ENCODE measurements around the gene EXOC3. TPM values are rescaled to one million over a fixed set of nuclear protein-coding genes. Genes with fewer than 3 reads are reported as not detected.

EXOC3 gene
- total RNA-seq, 2 experiments from 2014 or later = 31.0 to 58.2 TPM

- Histone ChIP-seq H3K27ac (ENCODE audit: low read depth, low read length, poor library complexity, severe bottlenecking) (no peak overlapping the region), H3K79me2 (ENCODE audit: insufficient read depth, low read depth, low read length) (peaks cover 11% of the 10 kb centered on the region; the same call in 1 of the 2 replicates), H2AFZ (ENCODE audit: low read length) (no peak overlapping the region), H3K4me2 (ENCODE audit: low read length) (no peak overlapping the region), H3K4me1 (ENCODE audit: insufficient read depth, low read length, poor library complexity, severe bottlenecking) (peaks cover 14% of the 10 kb centered on the region), H4K20me1 (ENCODE audit: insufficient read depth, low read length) (peaks cover 4% of the 10 kb centered on the region; the same call in 1 of the 2 replicates), H3K9me3 (ENCODE audit: low read length) (no peaks in the 10 kb centered on the region), H3K9me2 (ENCODE audit: insufficient read depth, low read length) (no peaks in the 10 kb centered on the region), H3K36me3 (ENCODE audit: insufficient read depth, low read length) (peaks cover 7% of the 10 kb centered on the region; the same call in 1 of the 2 replicates), H3K4me3 (ENCODE audit: low read depth, low read length, poor library complexity, severe bottlenecking) (no peak overlapping the region)
- ChIA-PET POLR2A (interaction anchor here (0.6 kb wide), 1 partner anchor 809 kb away, joined by 5 read pairs; no protein-coding TSS in a partner anchor), CTCF (ENCODE audit: unreplicated experiment) (no interaction called here)
- no peak for DNase-seq (ENCODE audit: low spot score)
- intact Hi-C loops (cut with micrococcal nuclease; ENCODE audit: unreplicated experiment) = loop anchor here (10.0 kb wide), 1 partner anchor 139 kb away; the partner anchor contains the start of gene CEP72
- TF ChIP-seq CTCF (conservative IDR thresholded peaks at IDR 0.05; ENCODE audit: low read length) = no peak
- TF ChIP-seq EZH2phosphoT487 (IDR thresholded peaks at IDR 0.05; ENCODE audit: borderline replicate concordance, low read depth, low read length) = no peak
- no TSS peak for BruUV-seq (replicated peaks)
These were observed 33.3 kb downstream of the EXOC3 start for GRCh38 chr5:476102-476813.

GRCh38 chr5:476814-477175, 33.8 kb downstream of the EXOC3 start:
- H3K36me3 ChIP-seq (ENCODE audit: insufficient read depth, low read length) = peaks cover 1% of the 10 kb centered on the region; the same call in 1 of the 2 replicates
- CTCF ChIA-PET (ENCODE audit: unreplicated experiment) = no interaction called here
- BruUV-seq (replicated peaks) = no TSS peak
- H3K4me1 ChIP-seq (ENCODE audit: insufficient read depth, low read length, poor library complexity, severe bottlenecking) = peaks cover 9% of the 10 kb centered on the region
- H3K4me2 ChIP-seq (ENCODE audit: low read length) = no peak overlapping the region
- H3K9me3 ChIP-seq (ENCODE audit: low read length) = no peaks in the 10 kb centered on the region
- H2AFZ ChIP-seq (ENCODE audit: low read length) = no peak overlapping the region
- H3K27ac ChIP-seq (ENCODE audit: low read depth, low read length, poor library complexity, severe bottlenecking) = no peak overlapping the region
- POLR2A ChIA-PET = interaction anchor here (0.6 kb wide), 1 partner anchor 809 kb away, joined by 5 read pairs; no protein-coding TSS in a partner anchor
- H3K4me3 ChIP-seq (ENCODE audit: low read depth, low read length, poor library complexity, severe bottlenecking) = no peak overlapping the region
- peaks cover 1% of the 10 kb centered on the region; the same call in 1 of the 2 replicates for H4K20me1 ChIP-seq (ENCODE audit: insufficient read depth, low read length)
- peaks cover 7% of the 10 kb centered on the region; the same call in 1 of the 2 replicates for H3K79me2 ChIP-seq (ENCODE audit: insufficient read depth, low read depth, low read length)
- TF ChIP-seq CTCF (conservative IDR thresholded peaks at IDR 0.05; ENCODE audit: low read length) (no peak), EZH2phosphoT487 (IDR thresholded peaks at IDR 0.05; ENCODE audit: borderline replicate concordance, low read depth, low read length) (no peak)
- H3K9me2 ChIP-seq (ENCODE audit: insufficient read depth, low read length) = no peaks in the 10 kb centered on the region
- intact Hi-C loops (cut with micrococcal nuclease; ENCODE audit: unreplicated experiment) = loop anchor here (10.0 kb wide), 1 partner anchor 138 kb away; the partner anchor contains the start of gene CEP72
- DNase-seq (ENCODE audit: low spot score) = no peak

- Histone ChIP-seq H2AFZ (ENCODE audit: low read length) (no peak overlapping the region), H3K9me2 (ENCODE audit: insufficient read depth, low read length) (no peaks in the 10 kb centered on the region), H3K27ac (ENCODE audit: low read depth, low read length, poor library complexity, severe bottlenecking) (no peak overlapping the region), H4K20me1 (ENCODE audit: insufficient read depth, low read length) (no peaks in the 10 kb centered on the region), H3K36me3 (ENCODE audit: insufficient read depth, low read length) (no peaks in the 10 kb centered on the region), H3K9me3 (ENCODE audit: low read length) (no peaks in the 10 kb centered on the region), H3K79me2 (ENCODE audit: insufficient read depth, low read depth, low read length) (peaks cover 3% of the 10 kb centered on the region; the same call in 1 of the 2 replicates), H3K4me3 (ENCODE audit: low read depth, low read length, poor library complexity, severe bottlenecking) (no peak overlapping the region), H3K4me2 (ENCODE audit: low read length) (no peak overlapping the region), H3K4me1 (ENCODE audit: insufficient read depth, low read length, poor library complexity, severe bottlenecking) (peaks cover 5% of the 10 kb centered on the region)
- TF ChIP-seq EZH2phosphoT487 (IDR thresholded peaks at IDR 0.05; ENCODE audit: borderline replicate concordance, low read depth, low read length) = no peak
- no peak for TF ChIP-seq CTCF (conservative IDR thresholded peaks at IDR 0.05; ENCODE audit: low read length)
- DNase-seq (ENCODE audit: low spot score) = no peak
- ChIA-PET CTCF (ENCODE audit: unreplicated experiment) (no interaction called here), POLR2A (no interaction called here)
- intact Hi-C loops (cut with micrococcal nuclease; ENCODE audit: unreplicated experiment) = loop anchor here (10.0 kb wide), 1 partner anchor 138 kb away; the partner anchor contains the start of gene CEP72
- BruUV-seq (replicated peaks) = no TSS peak
These were observed 34.3 kb downstream of the EXOC3 start for GRCh38 chr5:477247-477646.

Measured in OCI-LY7 (cell line).